Muscle layer of colon (tissue), 2 donors: ENCODE measurements around the gene TSPAN9.

ENCODE experiments used
- H3K27ac ChIP-seq: one replicate; pipeline ENCODE4 v1.7.0; 2013; ENCODE audit warnings: low read depth, mild to moderate bottlenecking, low read length, moderate library complexity
- H3K27me3 ChIP-seq, 2 donors: one replicate each; pipeline ENCODE4 v1.7.0; 2013; ENCODE audit warnings: low read length in 2 of 2, mild to moderate bottlenecking in 2 of 2; ENCODE audit not compliant: insufficient read depth in 2 of 2, control insufficient read depth in 1 of 2
- H3K36me3 ChIP-seq: one replicate; pipeline ENCODE4 v1.7.0; 2013; ENCODE audit warnings: mild to moderate bottlenecking, low read length; ENCODE audit not compliant: insufficient read depth
- H3K4me1 ChIP-seq: one replicate; pipeline ENCODE4 v1.7.0; 2013; ENCODE audit warnings: mild to moderate bottlenecking, low read length; ENCODE audit not compliant: insufficient read depth
- H3K4me3 ChIP-seq, 2 donors: one replicate each; pipeline ENCODE4 v1.7.0; 2013; ENCODE audit warnings: low read length in 2 of 2, low read depth in 1 of 2, mild to moderate bottlenecking in 1 of 2, moderate library complexity in 1 of 2
- H3K9ac ChIP-seq: one replicate; pipeline ENCODE4 v1.7.0; 2013; ENCODE audit warnings: low read length
- H3K9me3 ChIP-seq: one replicate; pipeline ENCODE4 v1.7.0; 2013; ENCODE audit warnings: mild to moderate bottlenecking, low read length
- donor health status: abdominal sarcoma.
- donor health status: Adenocarcinoma of cecum.

Gene TSPAN9

DNA sequence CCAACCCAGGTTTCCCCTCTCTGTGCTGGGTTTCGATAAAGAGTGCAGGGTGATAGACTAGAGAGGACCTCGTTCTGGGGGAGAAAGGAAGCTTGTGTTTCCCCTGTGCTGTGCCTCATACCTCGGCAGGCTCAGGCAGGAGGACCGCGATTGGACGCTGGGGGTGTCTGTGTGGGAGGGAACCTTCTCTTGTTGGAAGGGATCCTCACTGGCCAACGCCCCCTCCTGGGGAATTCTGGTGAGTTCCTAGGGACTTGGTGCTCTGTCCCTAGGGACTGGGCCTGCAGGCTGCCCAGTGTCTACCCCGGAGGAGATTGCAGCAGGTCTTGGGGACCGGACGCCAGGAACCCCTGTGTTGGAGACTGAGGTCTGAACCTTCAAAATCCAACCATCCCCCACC, 256.4 kb downstream of the TSPAN9 start:
- Histone ChIP-seq H3K9ac (no peak overlapping the region), H3K27me3 (no peaks in the 10 kb centered on the region), H3K4me3 (no peak overlapping the region), H3K27ac (no peak overlapping the region), H3K4me1 (peaks cover 6% of the 10 kb centered on the region), H3K9me3 (no peaks in the 10 kb centered on the region), H3K36me3 (no peaks in the 10 kb centered on the region)

DNA sequence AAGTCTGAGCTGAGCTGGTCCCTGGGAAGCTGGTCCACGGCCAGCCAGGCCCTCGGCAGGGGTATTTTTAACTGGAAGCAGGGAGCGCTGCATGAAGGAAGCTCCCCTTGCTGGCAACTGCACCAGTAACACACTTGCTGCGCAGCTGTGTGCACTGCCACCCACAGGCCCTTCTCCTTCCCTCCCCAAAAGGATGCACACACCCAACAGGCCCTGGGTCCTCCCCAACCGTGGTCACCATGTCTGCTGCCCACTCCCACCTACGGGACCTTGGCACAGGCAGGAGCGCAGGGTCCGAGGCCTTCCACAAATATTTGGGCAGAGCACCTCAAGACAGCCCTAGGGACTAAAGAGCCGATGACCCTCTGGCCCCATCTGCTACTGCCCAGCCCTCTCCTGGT, 256.8 kb downstream of the TSPAN9 start:
- no peak overlapping the region for H3K27ac ChIP-seq
- H3K9ac ChIP-seq = no peak overlapping the region
- H3K4me3 ChIP-seq = no peak overlapping the region
- H3K4me1 ChIP-seq = peaks cover 6% of the 10 kb centered on the region
- no peaks in the 10 kb centered on the region for H3K36me3 ChIP-seq
- H3K27me3 ChIP-seq = no peaks in the 10 kb centered on the region
- no peaks in the 10 kb centered on the region for H3K9me3 ChIP-seq

DNA sequence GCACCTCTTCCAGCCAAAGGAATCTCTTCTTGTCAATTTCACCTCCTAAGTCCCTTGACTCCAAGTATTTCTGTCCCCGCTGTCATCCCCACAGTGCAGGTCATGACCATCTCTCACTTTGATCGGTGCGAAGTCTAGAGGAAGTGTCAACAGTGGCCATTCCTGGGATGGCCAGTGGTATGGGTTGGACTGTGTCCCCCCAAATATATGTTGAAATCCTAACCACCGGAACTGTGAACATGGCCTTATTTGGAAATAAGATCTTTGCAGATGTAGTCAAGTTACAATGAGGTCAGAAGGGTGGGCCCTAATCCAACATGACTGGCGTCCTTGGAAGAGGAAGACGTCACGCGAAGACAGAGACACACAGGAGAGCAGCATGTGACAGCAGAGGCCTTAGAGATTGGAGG, 257.9 kb downstream of the TSPAN9 start:
- no peak overlapping the region for H3K27ac ChIP-seq
- H3K9ac ChIP-seq = no peak overlapping the region
- no peak overlapping the region for H3K4me3 ChIP-seq
- no peaks in the 10 kb centered on the region for H3K27me3 ChIP-seq
- H3K4me1 ChIP-seq = peaks cover 6% of the 10 kb centered on the region
- H3K9me3 ChIP-seq = no peaks in the 10 kb centered on the region
- no peaks in the 10 kb centered on the region for H3K36me3 ChIP-seq
